Measurements from ENCODE around the gene ASCL5.

ASCL5 gene

DNA sequence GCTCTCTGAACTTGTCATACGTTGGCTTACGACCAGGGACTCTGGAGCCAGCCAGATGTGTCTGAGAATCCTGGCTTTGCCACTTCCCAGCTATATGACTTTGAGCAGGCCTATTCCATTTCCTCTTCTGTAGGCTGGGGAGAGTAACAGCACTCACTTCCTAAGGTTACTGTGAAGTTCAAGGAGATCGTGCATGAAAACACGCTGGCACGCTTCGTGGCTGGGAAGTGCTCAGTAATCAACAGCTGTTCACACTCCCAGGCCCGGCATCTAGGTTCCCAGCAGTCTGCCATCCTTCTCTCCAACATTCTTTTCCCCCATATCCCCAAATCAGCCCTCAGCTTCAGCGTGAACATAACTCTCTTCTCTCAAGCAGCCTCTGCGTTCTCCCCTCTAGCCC lies 2.0 kb downstream of the ASCL5 start:
- Histone ChIP-seq H4K20me1 (ENCODE audit: insufficient read depth, low read length) (no peaks in the 10 kb centered on the region; the same call in 1 of the 2 replicates), H3K27ac (ENCODE audit: low read length) (no peak overlapping the region), H3K9ac (ENCODE audit: low read depth, low read length) (no peak overlapping the region), H3K79me2 (ENCODE audit: insufficient read depth, low read length) (no peaks in the 10 kb centered on the region), H3K27me3 (ENCODE audit: insufficient read depth, low read length, poor library complexity) (peaks cover 14% of the 10 kb centered on the region), H3K4me1 (ENCODE audit: insufficient read depth, low read length) (peaks cover 6% of the 10 kb centered on the region), H2AFZ (ENCODE audit: low read depth, low read length) (no peak overlapping the region), H3K36me3 (ENCODE audit: insufficient read depth, low read length) (no peaks in the 10 kb centered on the region), H3K4me3 (ENCODE audit: low read depth in 1 of 2, low read length in 2 of 2) (no peak overlapping the region), H3K9me3 (ENCODE audit: insufficient read depth, low read length, severe bottlenecking) (no peaks in the 10 kb centered on the region), H3K4me2 (ENCODE audit: insufficient read depth, low read length) (no peak overlapping the region)
- no peak for DNase-seq
- ATAC-seq (ENCODE audit: insufficient read depth, low read depth): no peak
- no peak for TF ChIP-seq EZH2 (IDR thresholded peaks at IDR 0.05; ENCODE audit: borderline replicate concordance, low read depth, low read length, severe bottlenecking)
- TF ChIP-seq, protein P1, sequence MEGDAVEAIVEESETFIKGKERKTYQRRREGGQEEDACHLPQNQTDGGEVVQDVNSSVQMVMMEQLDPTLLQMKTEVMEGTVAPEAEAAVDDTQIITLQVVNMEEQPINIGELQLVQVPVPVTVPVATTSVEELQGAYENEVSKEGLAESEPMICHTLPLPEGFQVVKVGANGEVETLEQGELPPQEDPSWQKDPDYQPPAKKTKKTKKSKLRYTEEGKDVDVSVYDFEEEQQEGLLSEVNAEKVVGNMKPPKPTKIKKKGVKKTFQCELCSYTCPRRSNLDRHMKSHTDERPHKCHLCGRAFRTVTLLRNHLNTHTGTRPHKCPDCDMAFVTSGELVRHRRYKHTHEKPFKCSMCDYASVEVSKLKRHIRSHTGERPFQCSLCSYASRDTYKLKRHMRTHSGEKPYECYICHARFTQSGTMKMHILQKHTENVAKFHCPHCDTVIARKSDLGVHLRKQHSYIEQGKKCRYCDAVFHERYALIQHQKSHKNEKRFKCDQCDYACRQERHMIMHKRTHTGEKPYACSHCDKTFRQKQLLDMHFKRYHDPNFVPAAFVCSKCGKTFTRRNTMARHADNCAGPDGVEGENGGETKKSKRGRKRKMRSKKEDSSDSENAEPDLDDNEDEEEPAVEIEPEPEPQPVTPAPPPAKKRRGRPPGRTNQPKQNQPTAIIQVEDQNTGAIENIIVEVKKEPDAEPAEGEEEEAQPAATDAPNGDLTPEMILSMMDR (IDR thresholded peaks at IDR 0.05; ENCODE audit: borderline replicate concordance, extremely low read depth, low read length, poor library complexity, severe bottlenecking): no peak

DNA sequence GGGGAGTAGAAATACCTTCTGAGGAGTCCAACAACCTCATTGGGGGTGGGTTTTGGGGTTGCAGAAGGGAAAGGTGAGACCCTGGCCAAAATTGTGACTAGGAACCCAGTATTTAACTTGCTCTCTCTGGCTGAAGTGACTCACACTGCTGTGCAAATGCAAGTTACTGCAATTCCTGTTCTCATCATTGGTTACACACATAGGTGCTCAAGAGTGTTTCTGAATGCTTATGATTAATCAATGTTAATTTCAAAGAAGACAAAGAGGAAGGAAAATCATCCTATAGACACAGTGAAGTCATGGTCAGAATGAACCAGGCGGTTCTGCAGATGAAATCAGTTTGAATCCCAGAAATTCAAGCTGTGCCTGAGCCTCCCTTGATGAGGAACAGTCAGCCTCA lies 3.1 kb downstream of the ASCL5 start:
- no peak for DNase-seq
- ATAC-seq (ENCODE audit: insufficient read depth, low read depth): no peak
- Histone ChIP-seq H3K9me3 (ENCODE audit: insufficient read depth, low read length, severe bottlenecking) (no peaks in the 10 kb centered on the region), H2AFZ (ENCODE audit: low read depth, low read length) (no peak overlapping the region), H3K4me1 (ENCODE audit: insufficient read depth, low read length) (peaks cover 14% of the 10 kb centered on the region), H3K27ac (ENCODE audit: low read length) (no peak overlapping the region), H3K9ac (ENCODE audit: low read depth, low read length) (no peak overlapping the region), H3K27me3 (ENCODE audit: insufficient read depth, low read length, poor library complexity) (peaks cover 14% of the 10 kb centered on the region), H3K4me3 (ENCODE audit: low read depth in 1 of 2, low read length in 2 of 2) (no peak overlapping the region), H3K36me3 (ENCODE audit: insufficient read depth, low read length) (no peaks in the 10 kb centered on the region), H3K79me2 (ENCODE audit: insufficient read depth, low read length) (no peaks in the 10 kb centered on the region), H3K4me2 (ENCODE audit: insufficient read depth, low read length) (no peak overlapping the region), H4K20me1 (ENCODE audit: insufficient read depth, low read length) (no peaks in the 10 kb centered on the region; the same call in 1 of the 2 replicates)
- TF ChIP-seq, protein P1 (IDR thresholded peaks at IDR 0.05; ENCODE audit: borderline replicate concordance, extremely low read depth, low read length, poor library complexity, severe bottlenecking): no peak
- TF ChIP-seq EZH2 (IDR thresholded peaks at IDR 0.05; ENCODE audit: borderline replicate concordance, low read depth, low read length, severe bottlenecking): no peak

DNA sequence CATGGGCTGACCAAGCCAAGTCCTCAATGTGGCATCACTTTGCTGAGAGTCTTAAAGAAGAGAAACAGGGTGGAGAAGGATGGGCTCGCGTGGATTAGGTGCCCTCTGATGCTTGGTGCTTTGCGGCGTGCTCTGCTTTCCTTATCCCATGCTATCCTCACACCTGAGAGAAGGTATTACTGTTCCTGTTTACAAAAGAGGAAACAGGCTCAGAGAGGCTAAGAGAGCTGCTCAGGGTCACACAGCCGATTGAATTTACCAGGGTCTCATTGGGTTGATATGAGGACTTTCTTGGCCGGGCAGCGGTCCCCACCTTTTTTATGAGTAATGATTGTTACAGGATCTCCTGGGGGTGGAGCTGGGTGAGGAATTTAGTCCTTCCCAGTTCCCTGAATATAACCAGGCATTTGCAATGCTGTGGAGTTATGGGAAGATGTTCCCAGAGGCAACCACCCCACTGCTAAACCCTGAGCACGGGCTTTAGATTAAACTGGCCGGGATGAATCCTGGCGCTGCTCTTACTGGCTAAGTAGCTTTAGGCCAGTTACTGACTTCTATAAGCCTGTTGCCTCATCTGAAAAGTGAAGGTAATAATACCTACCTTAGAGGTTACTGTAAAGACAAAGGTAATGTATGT lies 4.5 kb downstream of the ASCL5 start:
- Histone ChIP-seq H3K9me3 (ENCODE audit: insufficient read depth, low read length, severe bottlenecking) (no peaks in the 10 kb centered on the region), H3K27me3 (ENCODE audit: insufficient read depth, low read length, poor library complexity) (peaks cover 14% of the 10 kb centered on the region), H2AFZ (ENCODE audit: low read depth, low read length) (no peak overlapping the region), H3K4me1 (ENCODE audit: insufficient read depth, low read length) (peaks cover 14% of the 10 kb centered on the region), H3K4me3 (ENCODE audit: low read depth in 1 of 2, low read length in 2 of 2) (no peak overlapping the region), H3K27ac (ENCODE audit: low read length) (no peak overlapping the region), H3K4me2 (ENCODE audit: insufficient read depth, low read length) (no peak overlapping the region), H4K20me1 (ENCODE audit: insufficient read depth, low read length) (no peaks in the 10 kb centered on the region; the same call in 1 of the 2 replicates), H3K79me2 (ENCODE audit: insufficient read depth, low read length) (no peaks in the 10 kb centered on the region), H3K9ac (ENCODE audit: low read depth, low read length) (no peak overlapping the region), H3K36me3 (ENCODE audit: insufficient read depth, low read length) (no peaks in the 10 kb centered on the region)
- TF ChIP-seq, protein P1 (IDR thresholded peaks at IDR 0.05; ENCODE audit: borderline replicate concordance, extremely low read depth, low read length, poor library complexity, severe bottlenecking): no peak
- TF ChIP-seq EZH2 (IDR thresholded peaks at IDR 0.05; ENCODE audit: borderline replicate concordance, low read depth, low read length, severe bottlenecking): no peak
- DNase-seq (no peak), ATAC-seq (ENCODE audit: insufficient read depth, low read depth) (no peak)

Measured in DND-41 (cell line).